ENCODE data around the gene LPP.

GRCh38 chr3:188180114-188180513 is 26.2 kb downstream of the LPP start:
- TF ChIP-seq CTCF (IDR thresholded peaks at IDR 0.05) (no peak), EP300 (IDR thresholded peaks at IDR 0.05) (no peak), POLR2A (IDR thresholded peaks at IDR 0.05) (no peak)

Measured in ovary (tissue), 3 donors.